IPS-15b (cell line): ENCODE results near the gene ZBTB2.
A peak's percentile ranks its signal among the peaks of the same experiment; 100 is the strongest.

ENCODE experiments used
- H3K27me3 ChIP-seq: one replicate; pipeline ENCODE4 v1.6.1; 2013; ENCODE audit warnings: low read length; ENCODE audit not compliant: control insufficient read depth, insufficient read depth
- H3K36me3 ChIP-seq: one replicate; pipeline ENCODE4 v1.6.1; 2013; ENCODE audit warnings: low read length; ENCODE audit not compliant: control insufficient read depth, insufficient read depth
- H3K4me1 ChIP-seq: one replicate; pipeline ENCODE4 v1.6.1; 2013; ENCODE audit warnings: mild to moderate bottlenecking, low read length; ENCODE audit not compliant: control insufficient read depth, insufficient read depth
- H3K4me3 ChIP-seq: one replicate; pipeline ENCODE4 v1.5.1; 2013; ENCODE audit warnings: low read depth, low read length
- H3K9ac ChIP-seq: one replicate; pipeline ENCODE4 v1.6.1; 2013; ENCODE audit warnings: low read depth, mild to moderate bottlenecking, low read length
- H3K9me3 ChIP-seq: one replicate; pipeline ENCODE4 v1.6.1; 2013; ENCODE audit warnings: mild to moderate bottlenecking, low read length; ENCODE audit not compliant: control insufficient read depth, insufficient read depth

The ZBTB2 gene

DNA sequence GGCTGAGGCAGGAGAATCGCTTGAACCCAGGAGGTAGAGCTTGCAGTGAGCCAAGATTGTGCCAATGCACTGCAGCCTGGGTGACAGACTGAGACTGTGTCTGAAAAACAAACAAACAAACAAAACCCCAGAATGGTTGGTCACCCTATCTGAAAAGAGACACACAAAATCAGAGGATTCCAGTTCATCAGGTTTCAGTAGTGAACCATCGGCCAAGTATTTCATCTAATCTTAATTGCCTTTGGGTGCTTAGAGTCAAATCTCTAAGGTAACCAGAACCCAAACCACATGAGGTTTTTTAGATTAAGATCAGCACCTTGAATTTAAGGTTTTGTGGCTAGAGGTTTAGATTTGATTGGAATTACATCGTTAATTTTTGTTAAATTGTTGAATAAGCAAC is 8.3 kb upstream of the ZBTB2 start:
- H3K36me3 ChIP-seq, result no peaks in the 10 kb centered on the region
- H3K9me3 ChIP-seq, result no peaks in the 10 kb centered on the region
- H3K9ac ChIP-seq, result no peak overlapping the region
- no peak overlapping the region for H3K4me3 ChIP-seq
- H3K27me3 ChIP-seq, result no peaks in the 10 kb centered on the region
- H3K4me1 ChIP-seq, result no peaks in the 10 kb centered on the region

DNA sequence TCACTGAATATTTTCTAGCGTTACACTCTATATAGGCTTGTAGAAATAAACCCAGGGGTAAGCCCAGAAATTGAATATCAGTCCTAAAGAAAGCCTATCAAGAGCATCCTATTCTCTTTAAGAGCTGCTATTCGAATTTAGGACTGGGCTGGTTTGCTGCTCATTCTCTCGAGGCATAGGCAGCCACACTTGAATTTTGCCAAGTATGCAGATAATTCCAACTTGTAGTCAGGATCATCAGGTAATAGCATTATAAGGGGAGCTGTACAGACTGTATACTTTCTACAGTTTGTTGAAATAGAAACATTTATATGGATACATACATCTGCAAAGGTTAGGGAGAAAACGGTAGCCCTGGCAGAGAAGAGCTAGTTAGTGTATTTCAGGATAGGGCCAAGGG is 2.1 kb upstream of the ZBTB2 start:
- Histone ChIP-seq H3K36me3 (no peaks in the 10 kb centered on the region), H3K27me3 (no peaks in the 10 kb centered on the region), H3K9me3 (no peaks in the 10 kb centered on the region), H3K4me3 (peak overlapping the region; percentile 90), H3K4me1 (peaks cover 11% of the 10 kb centered on the region), H3K9ac (no peak overlapping the region)

- Histone ChIP-seq H3K36me3 (no peaks in the 10 kb centered on the region), H3K4me3 (peak overlapping the region; percentile 90), H3K9me3 (no peaks in the 10 kb centered on the region), H3K4me1 (peaks cover 11% of the 10 kb centered on the region), H3K27me3 (no peaks in the 10 kb centered on the region), H3K9ac (peak overlapping the region; percentile 66)
These were observed 1.1 kb upstream of the ZBTB2 start for GRCh38 chr6:151392427-151392826.

DNA sequence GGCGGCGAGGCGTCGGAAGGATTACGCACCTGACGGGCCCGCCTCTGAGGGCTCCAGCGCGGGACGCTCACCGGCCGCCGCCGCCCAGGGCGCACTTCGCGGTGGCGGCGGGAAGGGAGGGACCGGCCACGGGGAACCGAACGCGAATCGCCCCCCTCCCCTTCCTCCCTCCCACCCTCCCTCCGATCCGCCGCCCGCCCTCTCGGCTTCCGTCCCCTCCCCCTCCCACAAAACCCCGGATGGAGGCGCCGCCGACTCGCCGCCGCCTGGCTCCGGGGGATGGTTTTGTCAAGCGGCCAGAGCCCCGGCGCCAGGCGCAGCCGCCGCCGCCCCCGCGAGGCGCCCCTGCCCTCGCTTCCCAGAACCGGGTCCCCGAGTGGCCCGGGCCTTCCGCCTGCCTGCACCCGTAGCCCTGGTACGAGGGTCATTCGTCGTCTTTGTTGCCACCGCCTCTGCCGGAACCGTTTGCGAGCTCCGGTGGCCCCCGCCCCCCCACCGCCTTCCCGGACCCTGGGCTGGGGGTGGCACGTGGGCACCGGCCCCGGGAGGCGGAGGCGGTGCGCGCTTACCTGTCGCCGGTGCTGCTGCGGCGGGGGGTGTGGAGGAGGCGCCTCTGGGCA is 398 bp downstream of the ZBTB2 start:
- Histone ChIP-seq H3K4me3 (peak overlapping the region; percentile 67), H3K27me3 (no peaks in the 10 kb centered on the region), H3K36me3 (no peaks in the 10 kb centered on the region), H3K9ac (peak overlapping the region; percentile 88), H3K9me3 (no peaks in the 10 kb centered on the region), H3K4me1 (peaks cover 11% of the 10 kb centered on the region)

- Histone ChIP-seq H3K9ac (peak overlapping the region; percentile 66), H3K4me3 (peak overlapping the region; percentile 39), H3K9me3 (no peaks in the 10 kb centered on the region), H3K36me3 (no peaks in the 10 kb centered on the region), H3K27me3 (no peaks in the 10 kb centered on the region), H3K4me1 (peaks cover 11% of the 10 kb centered on the region)
These were observed 996 bp downstream of the ZBTB2 start for GRCh38 chr6:151390276-151390850.

DNA sequence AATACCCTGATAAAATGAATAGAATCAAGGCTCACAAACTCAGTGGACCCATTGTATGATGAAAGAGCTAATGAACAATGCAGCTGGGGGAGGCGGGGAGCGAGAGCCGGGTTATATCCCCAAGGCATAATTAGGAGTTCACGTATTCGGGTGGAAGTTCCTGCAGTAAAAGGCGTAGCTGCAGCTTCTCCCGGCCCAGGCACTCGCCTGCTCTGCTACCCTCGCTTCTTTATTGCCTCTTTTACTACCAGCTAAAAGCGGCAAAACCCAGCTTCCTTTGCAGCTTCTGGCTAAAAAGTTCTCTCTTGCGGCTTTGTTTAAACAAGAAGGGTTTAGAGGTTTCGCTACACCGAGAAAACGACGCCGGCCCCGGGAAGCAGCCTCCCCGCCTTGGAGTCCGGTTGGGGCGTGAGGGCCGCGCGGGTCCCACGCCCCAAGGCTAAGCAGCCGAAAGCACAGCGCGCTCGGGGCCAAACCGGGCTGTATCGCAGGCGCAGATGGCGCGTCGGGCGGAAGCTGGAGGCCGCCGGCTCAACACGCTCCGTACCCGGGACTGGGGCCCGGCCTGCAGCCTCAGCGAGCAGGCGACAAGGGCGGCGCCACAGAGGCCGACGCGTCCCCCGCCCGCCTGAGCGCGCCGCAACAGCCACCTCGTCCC is 1.6 kb downstream of the ZBTB2 start:
- peak overlapping the region; percentile 94 for H3K4me3 ChIP-seq
- H3K36me3 ChIP-seq, result no peaks in the 10 kb centered on the region
- H3K9me3 ChIP-seq, result no peaks in the 10 kb centered on the region
- no peaks in the 10 kb centered on the region for H3K27me3 ChIP-seq
- peak overlapping the region; percentile 92 for H3K9ac ChIP-seq
- peaks cover 11% of the 10 kb centered on the region for H3K4me1 ChIP-seq

- no peaks in the 10 kb centered on the region for H3K36me3 ChIP-seq
- peaks cover 11% of the 10 kb centered on the region for H3K4me1 ChIP-seq
- H3K9ac ChIP-seq, result peak overlapping the region; percentile 92
- no peaks in the 10 kb centered on the region for H3K27me3 ChIP-seq
- H3K9me3 ChIP-seq, result no peaks in the 10 kb centered on the region
- peak overlapping the region; percentile 94 for H3K4me3 ChIP-seq
These were observed 2.3 kb downstream of the ZBTB2 start for GRCh38 chr6:151388997-151389617.

DNA sequence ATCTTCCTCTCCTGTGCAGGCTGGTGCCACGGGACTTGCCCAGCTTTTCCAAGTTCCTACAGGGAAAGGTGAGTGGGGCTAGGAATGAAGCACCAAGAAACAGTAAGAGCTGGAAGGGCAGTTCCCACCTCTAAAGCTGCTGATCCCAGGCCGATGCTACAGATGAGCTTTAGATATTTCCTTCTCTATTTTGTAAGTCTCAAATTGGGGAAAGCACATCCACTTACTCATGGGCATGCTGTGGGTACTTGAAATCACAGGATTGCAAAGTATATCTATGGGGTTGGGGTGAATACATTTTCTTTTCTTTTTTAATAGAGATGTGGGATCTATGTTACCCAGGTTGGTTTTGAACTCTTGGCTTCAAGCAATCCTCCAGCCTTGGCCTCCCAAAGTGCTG is 3.1 kb downstream of the ZBTB2 start:
- H3K9me3 ChIP-seq, result no peaks in the 10 kb centered on the region
- H3K4me3 ChIP-seq, result no peak overlapping the region
- H3K36me3 ChIP-seq, result no peaks in the 10 kb centered on the region
- H3K9ac ChIP-seq, result no peak overlapping the region
- H3K4me1 ChIP-seq, result peaks cover 7% of the 10 kb centered on the region
- H3K27me3 ChIP-seq, result no peaks in the 10 kb centered on the region

DNA sequence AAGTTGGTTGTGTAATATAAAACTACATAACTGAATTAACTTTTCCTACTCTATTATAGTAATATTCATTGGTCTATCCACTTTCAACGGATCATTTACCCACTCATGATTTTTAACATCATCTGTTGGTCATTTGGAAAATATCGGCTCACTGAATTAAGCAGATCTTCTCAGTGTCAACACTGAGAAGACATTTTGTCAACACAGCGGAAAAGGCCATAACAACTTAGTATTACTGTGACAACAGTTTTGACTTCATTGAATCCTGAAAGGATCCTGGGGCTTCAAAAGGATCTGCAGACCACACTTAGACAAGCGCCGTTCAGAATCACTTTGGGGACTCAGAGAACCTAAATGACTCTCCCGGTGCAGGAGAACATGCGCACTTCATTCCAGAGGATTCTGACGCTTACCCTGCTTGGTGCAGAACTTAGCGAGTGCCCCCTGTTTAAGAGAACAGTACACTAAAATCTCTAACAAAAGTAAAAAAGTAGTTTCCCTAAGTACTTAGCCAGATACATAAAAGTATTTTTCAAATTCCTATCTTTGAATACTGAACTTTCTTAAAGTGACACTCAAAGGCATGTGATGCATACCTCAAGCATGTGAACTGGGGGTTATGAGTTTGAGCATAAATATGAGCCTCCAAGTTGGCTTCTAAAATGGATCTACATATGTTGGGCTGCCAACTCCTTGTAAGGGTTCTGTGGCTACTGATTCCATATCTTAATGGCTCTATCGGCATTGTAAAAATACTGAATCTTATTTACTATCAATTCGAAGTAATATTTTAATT is 4.0 kb downstream of the ZBTB2 start:
- Histone ChIP-seq H3K9ac (no peak overlapping the region), H3K4me3 (no peak overlapping the region), H3K4me1 (no peaks in the 10 kb centered on the region), H3K36me3 (no peaks in the 10 kb centered on the region), H3K9me3 (no peaks in the 10 kb centered on the region), H3K27me3 (no peaks in the 10 kb centered on the region)

GRCh38 chr6:151385177-151385576 is 6.2 kb downstream of the ZBTB2 start:
- H3K36me3 ChIP-seq, result no peaks in the 10 kb centered on the region
- H3K27me3 ChIP-seq, result no peaks in the 10 kb centered on the region
- no peak overlapping the region for H3K4me3 ChIP-seq
- no peak overlapping the region for H3K9ac ChIP-seq
- H3K4me1 ChIP-seq, result peaks cover 4% of the 10 kb centered on the region
- no peaks in the 10 kb centered on the region for H3K9me3 ChIP-seq

- H3K27me3 ChIP-seq, result no peaks in the 10 kb centered on the region
- H3K4me1 ChIP-seq, result peaks cover 4% of the 10 kb centered on the region
- no peaks in the 10 kb centered on the region for H3K36me3 ChIP-seq
- no peak overlapping the region for H3K9ac ChIP-seq
- no peak overlapping the region for H3K4me3 ChIP-seq
- no peaks in the 10 kb centered on the region for H3K9me3 ChIP-seq
These were observed 7.2 kb downstream of the ZBTB2 start for GRCh38 chr6:151384151-151384550.
